Measurements from ENCODE around the gene CDH16. TPM values are rescaled to one million over a fixed set of nuclear protein-coding genes. Genes with fewer than 3 reads are reported as not detected.

The CDH16 gene
- total and polyA plus RNA-seq, 2 of the 13 experiments (the other 11 are each of a cell fraction or from before 2014, with no cell fraction given): 2.7 to 3.9 TPM

GRCh38 chr16:66878067-66878466, 40.6 kb downstream of the CDH16 start (continued):
- TF ChIP-seq, protein P1, sequence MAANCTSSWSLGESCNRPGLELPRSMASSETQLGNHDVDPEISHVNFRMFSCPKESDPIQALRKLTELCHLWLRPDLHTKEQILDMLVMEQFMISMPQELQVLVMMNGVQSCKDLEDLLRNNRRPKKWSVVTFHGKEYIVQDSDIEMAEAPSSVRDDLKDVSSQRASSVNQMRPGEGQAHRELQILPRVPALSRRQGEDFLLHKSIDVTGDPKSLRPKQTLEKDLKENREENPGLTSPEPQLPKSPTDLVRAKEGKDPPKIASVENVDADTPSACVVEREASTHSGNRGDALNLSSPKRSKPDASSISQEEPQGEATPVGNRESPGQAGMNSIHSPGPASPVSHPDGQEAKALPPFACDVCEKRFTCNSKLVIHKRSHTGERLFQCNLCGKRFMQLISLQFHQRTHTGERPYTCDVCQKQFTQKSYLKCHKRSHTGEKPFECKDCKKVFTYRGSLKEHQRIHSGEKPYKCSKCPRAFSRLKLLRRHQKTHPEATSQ (CRISPR knock-in tag; IDR thresholded peaks at IDR 0.05; ENCODE audit: borderline replicate concordance): no peak
- TF ChIP-seq PATZ1 (CRISPR knock-in tag; IDR thresholded peaks at IDR 0.05) (no peak; the same call in 1 of the 2 replicates), ZNF143 (CRISPR knock-in tag; IDR thresholded peaks at IDR 0.05) (no peak), HNF4A (CRISPR knock-in tag; IDR thresholded peaks at IDR 0.05) (no peak), TFDP1 (CRISPR knock-in tag; IDR thresholded peaks at IDR 0.05; ENCODE audit: borderline replicate concordance) (no peak), NR2F6 (IDR thresholded peaks at IDR 0.05) (no peak), NR2F6 (CRISPR knock-in tag; IDR thresholded peaks at IDR 0.05) (peak; percentile 20; the same call in 1 of the 2 replicates), NRL (CRISPR knock-in tag; IDR thresholded peaks at IDR 0.05; ENCODE audit: borderline replicate concordance) (no peak), ZNF703 (CRISPR knock-in tag; IDR thresholded peaks at IDR 0.05; ENCODE audit: borderline replicate concordance) (no peak), BORCS8-MEF2B (CRISPR knock-in tag; IDR thresholded peaks at IDR 0.05) (no peak), ZNF10 (CRISPR knock-in tag; IDR thresholded peaks at IDR 0.05; ENCODE audit: borderline replicate concordance, low read depth) (no peak), GLI4 (CRISPR knock-in tag; IDR thresholded peaks at IDR 0.05; ENCODE audit: borderline replicate concordance) (0 out of 2 replicates have a peak, but pooled peaks have one; percentile 32), ETV5 (CRISPR knock-in tag; IDR thresholded peaks at IDR 0.05; ENCODE audit: borderline replicate concordance) (peak; percentile 30; the same call in 1 of the 2 replicates), AGO1 (IDR thresholded peaks at IDR 0.05; ENCODE audit: low read depth, low read length, poor library complexity, severe bottlenecking) (no peak), ZNF749 (CRISPR knock-in tag; IDR thresholded peaks at IDR 0.05; ENCODE audit: borderline replicate concordance) (no peak), MYC (CRISPR knock-in tag; IDR thresholded peaks at IDR 0.05; ENCODE audit: borderline replicate concordance) (no peak)
- TF ChIP-seq, protein P2, sequence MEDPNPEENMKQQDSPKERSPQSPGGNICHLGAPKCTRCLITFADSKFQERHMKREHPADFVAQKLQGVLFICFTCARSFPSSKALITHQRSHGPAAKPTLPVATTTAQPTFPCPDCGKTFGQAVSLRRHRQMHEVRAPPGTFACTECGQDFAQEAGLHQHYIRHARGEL (CRISPR knock-in tag; IDR thresholded peaks at IDR 0.05): no peak

Data from HepG2 (cell line).